ENCODE measurements around the gene CACTIN.

Gene CACTIN

DNA sequence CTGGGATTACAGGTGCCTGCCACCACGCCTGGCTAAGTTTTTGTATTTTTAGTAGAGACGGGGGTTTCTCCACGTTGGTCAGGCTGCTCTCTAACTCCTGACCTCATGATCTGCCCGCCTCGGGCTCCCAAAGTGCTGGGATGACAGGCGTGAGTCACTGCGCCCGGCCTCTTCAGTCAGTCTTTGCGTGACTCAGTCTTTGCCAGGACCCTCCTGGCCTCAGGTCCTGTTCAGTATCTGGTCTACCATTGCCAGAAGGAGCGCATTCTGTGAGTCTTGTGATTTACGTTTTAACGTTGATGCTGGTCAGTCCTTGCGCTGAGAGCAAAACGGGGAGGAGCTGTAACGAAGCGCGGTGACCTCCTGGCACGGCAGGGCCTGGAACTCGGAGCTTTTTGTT, 61.5 kb downstream of the CACTIN start:
- no peak for DNase-seq (ENCODE audit: low read depth)

- DNase-seq (ENCODE audit: low read depth), result no peak
Measured at GRCh38 chr19:3563709-3564524, 62.7 kb downstream of the CACTIN start.

Data from activated T-helper 9 cell treated with anti-CD3 and anti-CD28 coated beads, Interleukin-2, amount 50 U/mL, for 16 hours (primary cell).